HCT116 (cell line): Measurements from ENCODE around the gene RAC2. TPM values are rescaled to one million over a fixed set of nuclear protein-coding genes. Genes with fewer than 3 reads are reported as not detected.

Experiments
- ATAC-seq: fragments of 200-7000 bp; cut with Tn5 transposase; 2 replicates; pipeline ENCODE4 v1.9.1; 2020; ENCODE audit warnings: mild to moderate bottlenecking, moderate library complexity
- BruUV-seq: library from RNA; stranded (reverse); fragments of 400-500 nt; replicated peaks from 2 replicates; lab custom pipeline; 2021; lab: Mats Ljungman, UMichigan
- CTCF ChIA-PET: fragments of 300-600 bp; sonication (Branson Sonifier 250); formaldehyde crosslinking; loops from one replicate; lab custom pipeline; 2021; ENCODE audit warnings: antibody characterized with exemption; lab: Charles Lee
- POLR2A ChIA-PET: fragments of 300-600, 350-600 bp; sonication (Branson Sonifier 250); formaldehyde crosslinking; loops from one replicate; lab custom pipeline; 2021; ENCODE audit warnings: antibody characterized with exemption; lab: Charles Lee
- RAD21 ChIA-PET, 2 experiments: fragments of 300-600 bp; sonication (Branson Sonifier 250); formaldehyde crosslinking; loops; one replicate each; lab custom pipeline; 2023; ENCODE audit warnings: low total read pairs in 2 of 2; ENCODE audit not compliant: uncharacterized antibody in 2 of 2, unreplicated experiment in 2 of 2, low non-redundant PET in 1 of 2; lab: Charles Lee
- DNase-seq: peaks from one replicate; pipeline ENCODE4 v3.0.0-alpha.2; 2010; ENCODE audit warnings: low read depth, low spot score
- H2AFZ ChIP-seq: fragments of 200-600 bp; shearing (Covaris generic), sonication (generic); 2 replicates; pipeline ENCODE4 v1.6.1; 2017; ENCODE audit warnings: low read depth, mixed run types, mixed read lengths, antibody characterized with exemption, low read length; ENCODE audit not compliant: poor library complexity, severe bottlenecking
- H3K27ac ChIP-seq: 2 replicates; pipeline ENCODE4 v1.5.1; 2012; ENCODE audit warnings: low read depth, low read length
- H3K27me3 ChIP-seq: fragments of 200-600 bp; sonication (generic); 2 replicates; pipeline ENCODE4 v1.6.1; 2016; ENCODE audit warnings: mixed run types, low read length, mixed read lengths; ENCODE audit not compliant: insufficient read depth
- H3K36me3 ChIP-seq, 2 experiments: fragments of 200-500 bp in 1 of 2; fragments of 200-600 bp in 1 of 2; sonication (Bioruptor generic) in 1 of 2; sonication (generic) in 1 of 2; 2 replicates each; pipeline versions ENCODE4 v1.5.1 to v1.6.1; 2014 to 2016; ENCODE audit warnings: low read length in 2 of 2, inconsistent platforms in 1 of 2, mixed read lengths in 1 of 2, mixed run types in 1 of 2; ENCODE audit not compliant: insufficient read depth in 2 of 2, control insufficient read depth in 1 of 2
- H3K4me1 ChIP-seq, 2 experiments: fragments of 200-600 bp in 1 of 2; sonication (generic) in 1 of 2; 2 replicates each; pipeline versions ENCODE4 v1.5.1 to v1.6.1; 2012 to 2017; ENCODE audit warnings: low read length in 2 of 2, inconsistent platforms in 1 of 2, mild to moderate bottlenecking in 1 of 2, mixed read lengths in 1 of 2, mixed run types in 1 of 2, moderate library complexity in 1 of 2; ENCODE audit not compliant: insufficient read depth in 2 of 2, control insufficient read depth in 1 of 2
- H3K4me2 ChIP-seq: fragments of 200-600 bp; sonication (generic); 2 replicates; pipeline ENCODE4 v1.6.1; 2017; ENCODE audit warnings: mixed run types, low read length, mixed read lengths
- H3K4me3 ChIP-seq, 2 experiments: fragments of 200-600 bp in 1 of 2; sonication (generic) in 1 of 2; replicated peaks in 1 of 2; 2 replicates each; pipeline ENCODE4 v1.5.1; 2011 to 2016; ENCODE audit warnings: low read length in 2 of 2, control low read depth in 1 of 2, low read depth in 1 of 2, mild to moderate bottlenecking in 1 of 2, mixed read lengths in 1 of 2, mixed run types in 1 of 2
- H3K79me2 ChIP-seq: fragments of 200-600 bp; sonication (generic); 2 replicates; pipeline ENCODE4 v1.6.1; 2017; ENCODE audit warnings: mild to moderate bottlenecking, mixed run types, low read length, moderate library complexity, mixed read lengths; ENCODE audit not compliant: insufficient read depth
- H3K9ac ChIP-seq: fragments of 200-600 bp; sonication (generic); 2 replicates; pipeline ENCODE4 v1.6.1; 2016; ENCODE audit warnings: low read length, mixed read lengths
- H3K9me2 ChIP-seq: fragments of 200-600 bp; sonication (generic), shearing (Covaris generic); 2 replicates; pipeline ENCODE4 v1.6.1; 2017; ENCODE audit warnings: mixed run types, mild to moderate bottlenecking, moderate library complexity; ENCODE audit not compliant: insufficient read depth
- H3K9me3 ChIP-seq, 2 experiments: fragments of 200-500 bp in 1 of 2; fragments of 200-600 bp in 1 of 2; sonication (Bioruptor generic) in 1 of 2; sonication (generic) in 1 of 2; 2 replicates each; pipeline ENCODE4 v1.6.1; 2014 to 2017; ENCODE audit warnings: low read length in 2 of 2, mixed read lengths in 2 of 2, inconsistent platforms in 1 of 2, low read depth in 1 of 2, mild to moderate bottlenecking in 1 of 2, mixed run types in 1 of 2, moderate library complexity in 1 of 2; ENCODE audit not compliant: control insufficient read depth in 1 of 2, insufficient read depth in 1 of 2
- H4K20me1 ChIP-seq: fragments of 200-600 bp; sonication (generic), shearing (Covaris generic); 2 replicates; pipeline ENCODE4 v1.6.1; 2017; ENCODE audit warnings: mixed run types, mild to moderate bottlenecking, moderate library complexity; ENCODE audit not compliant: insufficient read depth
- CEBPB ChIP-seq: IDR thresholded peaks from 2 replicates; pipeline ENCODE4 v1.6.1; 2012; ENCODE audit warnings: low read depth
- EGR1 ChIP-seq: IDR thresholded peaks from 2 replicates; pipeline ENCODE4 v1.6.1; 2012; ENCODE audit warnings: low read depth
- ELF1 ChIP-seq: IDR thresholded peaks from 2 replicates; pipeline ENCODE4 v1.6.1; 2012; ENCODE audit warnings: low read depth, borderline replicate concordance
- EZH2 ChIP-seq: fragments of 200-600 bp; sonication (generic); IDR thresholded peaks from 2 replicates; pipeline ENCODE4 v1.6.1; 2017; ENCODE audit warnings: antibody characterized with exemption, mixed run types
- EZH2phosphoT487 ChIP-seq: fragments of 200-600 bp; IDR thresholded peaks from 2 replicates; pipeline ENCODE4 v1.6.1; 2018; ENCODE audit warnings: antibody characterized with exemption, borderline replicate concordance
- FOSL1 ChIP-seq: IDR thresholded peaks from 2 replicates; pipeline ENCODE4 v1.6.1; 2012; ENCODE audit warnings: low read depth
- JUND ChIP-seq: IDR thresholded peaks from 2 replicates; pipeline ENCODE4 v1.6.1; 2012
- POLR2A ChIP-seq: IDR thresholded peaks from 2 replicates; pipeline ENCODE4 v1.7.0; 2011; ENCODE audit warnings: borderline replicate concordance; ENCODE audit not compliant: insufficient read depth, insufficient read length; ENCODE audit errors: extremely low read depth
- POLR2AphosphoS5 ChIP-seq: IDR thresholded peaks from 2 replicates; pipeline ENCODE4 v1.6.1; 2011; ENCODE audit warnings: mild to moderate bottlenecking, low read depth, low read length, moderate library complexity
- REST ChIP-seq: IDR thresholded peaks from 2 replicates; pipeline ENCODE4 v1.6.1; 2012; ENCODE audit warnings: low read depth
- SIN3A ChIP-seq: IDR thresholded peaks from 2 replicates; pipeline ENCODE4 v1.6.1; 2012; ENCODE audit warnings: low read depth
- SP1 ChIP-seq: IDR thresholded peaks from 2 replicates; pipeline ENCODE4 v1.6.1; 2012; ENCODE audit warnings: low read depth
- SRF ChIP-seq: IDR thresholded peaks from 2 replicates; pipeline ENCODE4 v1.6.1; 2012; ENCODE audit warnings: low read depth
- YY1 ChIP-seq: IDR thresholded peaks from 2 replicates; pipeline ENCODE4 v1.6.1; 2011; ENCODE audit warnings: low read length, low read depth, moderate library complexity, mild to moderate bottlenecking; ENCODE audit not compliant: insufficient replicate concordance; ENCODE audit errors: extremely low read depth
- ZFX ChIP-seq: fragments of 450-650 bp; IDR thresholded peaks from 2 replicates; pipeline ENCODE4 v1.6.1; 2017
- ZNF274 ChIP-seq: fragments of 200-500 bp; sonication (Bioruptor generic); IDR thresholded peaks from 2 replicates; pipeline ENCODE4 v1.6.1; 2014; ENCODE audit warnings: mild to moderate bottlenecking, low read depth, low read length, inconsistent platforms
- intact Hi-C: fragments of 100-400 bp; cut with micrococcal nuclease; formaldehyde crosslinking; loops from 2 replicates; pipeline ENCODE4 v1.10.0; 2022
- total RNA-seq: library from RNA; stranded (reverse); gene quantifications from one replicate; pipeline ENCODE4 v1.2.1, GENCODE V29; 2021; ENCODE audit not compliant: unreplicated experiment

The RAC2 gene
- total RNA-seq, 1 experiment from 2014 or later: 62.0 TPM

DNA sequence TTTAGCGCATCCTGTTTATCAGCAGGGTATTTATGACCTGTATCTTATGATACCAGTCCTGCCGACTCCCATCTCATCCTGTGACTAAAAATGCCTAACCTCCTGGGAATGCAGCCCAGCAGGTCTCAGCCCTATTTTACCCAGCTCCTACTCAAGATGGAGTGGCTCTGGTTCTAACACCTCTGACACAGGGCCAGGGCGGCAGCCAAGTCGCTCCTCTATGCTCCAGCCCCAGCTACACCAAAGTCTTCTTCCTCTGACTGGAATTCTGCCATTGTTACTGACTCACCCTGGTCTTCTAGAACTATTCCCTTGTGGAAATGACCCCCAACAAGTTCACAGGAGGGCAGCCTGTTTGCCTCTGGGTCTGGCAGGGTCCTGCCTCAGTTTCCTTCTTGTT is 48.1 kb downstream of the RAC2 start:
- ChIA-PET POLR2A (no interaction called here), RAD21 (no interaction called here)
- Histone ChIP-seq H3K9me3 (no peaks in the 10 kb centered on the region), H3K79me2 (no peaks in the 10 kb centered on the region), H4K20me1 (no peaks in the 10 kb centered on the region)
- ATAC-seq: no peak
- TF ChIP-seq JUND: no peak
- TF ChIP-seq FOSL1: no peak
- no peak for TF ChIP-seq POLR2AphosphoS5
- peak; percentile 51 for TF ChIP-seq YY1
- no peak for TF ChIP-seq ELF1
- TF ChIP-seq SP1: no peak
- no peak for TF ChIP-seq SIN3A
- TF ChIP-seq, all 23 proteins: peak for 1
- Histone ChIP-seq H3K36me3 (no peaks in the 10 kb centered on the region), H3K27ac (peak overlapping the region; percentile 94), H3K9me2 (no peaks in the 10 kb centered on the region), H3K27me3 (no peaks in the 10 kb centered on the region), H3K4me2 (peak overlapping the region; percentile 94), H3K4me3 (0 out of 4 replicates have a peak overlapping the region, but pooled peaks of 1 of the 2 experiments have one; percentile 77), H2AFZ (no peak overlapping the region), H3K9ac (peak overlapping the region; percentile 93), H3K4me1 (peaks cover 42 to 93% of the 10 kb centered on the region in 2 experiments)
- CTCF ChIA-PET: no interaction called here
- no TSS peak for BruUV-seq
- intact Hi-C loops: loop anchor here (10.0 kb wide), 2 partner anchors 61 to 341 kb away; no protein-coding TSS in a partner anchor
- no peak for DNase-seq

DNA sequence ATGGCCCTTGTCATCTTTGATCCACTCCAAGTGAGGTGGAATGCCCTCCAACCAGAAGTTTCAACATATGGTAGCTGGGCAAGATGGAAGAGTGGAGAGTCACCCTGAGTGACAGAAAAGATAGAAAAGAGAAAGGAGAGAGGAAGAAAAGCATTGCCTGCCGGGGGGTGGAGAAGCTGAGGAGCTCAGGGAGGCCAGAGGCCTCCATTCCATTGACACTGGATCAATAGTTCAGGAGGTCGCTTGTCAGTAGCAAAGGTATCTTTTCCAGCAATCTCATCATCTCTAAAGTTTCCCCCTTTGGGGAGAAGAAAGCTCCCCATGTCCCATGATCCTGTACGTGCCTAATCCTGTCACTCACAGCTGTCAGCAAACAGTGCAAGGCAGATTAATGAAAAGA is 49.3 kb downstream of the RAC2 start:
- RAD21 ChIA-PET: no interaction called here
- Histone ChIP-seq H2AFZ (no peak overlapping the region), H3K79me2 (no peaks in the 10 kb centered on the region), H3K4me3 (no peak overlapping the region), H3K36me3 (no peaks in the 10 kb centered on the region), H3K27ac (no peak overlapping the region), H3K9me3 (no peaks in the 10 kb centered on the region), H3K27me3 (no peaks in the 10 kb centered on the region), H3K4me1 (peaks cover 51 to 93% of the 10 kb centered on the region in 2 experiments), H3K9ac (no peak overlapping the region), H3K4me2 (no peak overlapping the region), H4K20me1 (no peaks in the 10 kb centered on the region), H3K9me2 (no peaks in the 10 kb centered on the region)
- ATAC-seq (no peak), DNase-seq (no peak)
- intact Hi-C loops: loop anchor here (10.0 kb wide), 2 partner anchors 60 to 340 kb away; no protein-coding TSS in a partner anchor
- no TSS peak for BruUV-seq
- CTCF ChIA-PET: no interaction called here
- POLR2A ChIA-PET: no interaction called here
- TF ChIP-seq SIN3A: no peak
- no peak for TF ChIP-seq SRF
- no peak for TF ChIP-seq POLR2A
- TF ChIP-seq FOSL1: no peak
- TF ChIP-seq ZNF274: no peak
- no peak for TF ChIP-seq SP1
- no peak for TF ChIP-seq YY1
- no peak for TF ChIP-seq CEBPB
- TF ChIP-seq EZH2: no peak
- TF ChIP-seq JUND: no peak
- no peak for TF ChIP-seq REST
- no peak for TF ChIP-seq ZFX
- no peak for TF ChIP-seq EGR1
- no peak for TF ChIP-seq EZH2phosphoT487
- TF ChIP-seq POLR2AphosphoS5: no peak
